GM23338 (cell line): Measurements from ENCODE around the gene NOL3. TPM values are rescaled to one million over a fixed set of nuclear protein-coding genes. Genes with fewer than 3 reads are reported as not detected.

Experiments
- ATAC-seq: fragments of 200-7000 bp; cut with Tn5 transposase; 3 replicates; pipeline ENCODE4 v1.9.1; 2020
- DNase-seq: peaks from one replicate; pipeline ENCODE4 v3.0.0-alpha.2; 2015; ENCODE audit warnings: low spot score
- H2AFZ ChIP-seq: fragments of 200-600 bp; sonication (generic); 2 replicates; pipeline ENCODE4 v1.8.0; 2016; ENCODE audit warnings: antibody characterized with exemption, mild to moderate bottlenecking, moderate library complexity
- H3F3A ChIP-seq: fragments of 200-600 bp; sonication (generic); replicated peaks from 2 replicates; pipeline ENCODE4 v1.8.0; 2017; ENCODE audit warnings: antibody characterized with exemption, mixed run types, low read depth
- H3K27ac ChIP-seq: fragments of 200-600 bp; sonication (generic); 2 replicates; pipeline ENCODE4 v1.6.1; 2016; ENCODE audit warnings: low read depth
- H3K27me3 ChIP-seq: fragments of 200-600 bp; sonication (generic); 2 replicates; pipeline ENCODE4 v1.8.0; 2016; ENCODE audit warnings: mild to moderate bottlenecking, mixed run types, moderate library complexity; ENCODE audit not compliant: insufficient read depth
- H3K36me3 ChIP-seq: fragments of 200-600 bp; sonication (generic); 2 replicates; pipeline ENCODE4 v1.8.0; 2016; ENCODE audit warnings: mild to moderate bottlenecking; ENCODE audit not compliant: insufficient read depth
- H3K4me1 ChIP-seq: fragments of 200-600 bp; sonication (generic); 2 replicates; pipeline ENCODE4 v1.8.0; 2016; ENCODE audit warnings: mild to moderate bottlenecking, moderate library complexity; ENCODE audit not compliant: insufficient read depth
- H3K4me2 ChIP-seq: fragments of 200-600 bp; sonication (generic); 2 replicates; pipeline ENCODE4 v1.7.1; 2017; ENCODE audit warnings: mixed run types
- H3K4me3 ChIP-seq: fragments of 200-600 bp; sonication (generic); 2 replicates; pipeline ENCODE4 v1.6.1; 2016; ENCODE audit warnings: mixed run types
- H3K79me2 ChIP-seq: fragments of 200-600 bp; sonication (generic); replicated peaks from 2 replicates; pipeline ENCODE4 v1.8.0; 2017; ENCODE audit warnings: mild to moderate bottlenecking; ENCODE audit not compliant: insufficient read depth
- H3K9me2 ChIP-seq: fragments of 200-600 bp; sonication (generic); 2 replicates; pipeline ENCODE4 v1.8.0; 2017; ENCODE audit not compliant: insufficient read depth
- H4K20me1 ChIP-seq: fragments of 200-600 bp; sonication (generic); replicated peaks from 2 replicates; pipeline ENCODE4 v1.8.0; 2017; ENCODE audit warnings: mild to moderate bottlenecking; ENCODE audit not compliant: insufficient read depth
- H3K27ac Mint-ChIP-seq: 2 replicates; pipeline ENCODE4 v1.8.0; 2020; ENCODE audit warnings: inconsistent platforms, mild to moderate bottlenecking, moderate library complexity, mixed read lengths
- H3K27me3 Mint-ChIP-seq: 3 replicates; pipeline ENCODE4 v1.8.0; 2022; ENCODE audit warnings: low read depth, mild to moderate bottlenecking, moderate library complexity, mixed read lengths, inconsistent platforms; ENCODE audit not compliant: insufficient read depth, poor library complexity
- H3K36me3 Mint-ChIP-seq: 3 replicates; pipeline ENCODE4 v1.8.0; 2021; ENCODE audit warnings: low read depth, mild to moderate bottlenecking, inconsistent platforms, moderate library complexity, mixed read lengths
- H3K4me1 Mint-ChIP-seq: 3 replicates; pipeline ENCODE4 v1.8.0; 2020; ENCODE audit warnings: mild to moderate bottlenecking, inconsistent platforms, mixed read lengths
- H3K4me3 Mint-ChIP-seq: 3 replicates; pipeline ENCODE4 v1.8.0; 2021; ENCODE audit warnings: moderate library complexity, mild to moderate bottlenecking, inconsistent platforms, mixed read lengths
- H3K9me3 Mint-ChIP-seq: 3 replicates; pipeline ENCODE4 v1.8.0; 2020; ENCODE audit warnings: moderate library complexity, mild to moderate bottlenecking, inconsistent platforms, mixed read lengths
- CREB1 ChIP-seq: fragments of 250-450 bp; sonication (Bioruptor Pico); IDR thresholded peaks from 2 replicates; pipeline ENCODE4 v1.5.0; 2020; ENCODE audit warnings: low read depth, mild to moderate bottlenecking, moderate library complexity
- CTCF ChIP-seq, 2 experiments: fragments of 200-600 bp in 1 of 2; sonication (generic) in 1 of 2; conservative IDR thresholded peaks; 2 replicates each; pipeline versions ENCODE4 v1.5.1 to v1.6.1; 2016 to 2017; ENCODE audit warnings: antibody characterized with exemption in 2 of 2, low read depth in 2 of 2, mild to moderate bottlenecking in 2 of 2, moderate library complexity in 1 of 2
- ETS1 ChIP-seq: IDR thresholded peaks from 2 replicates; pipeline ENCODE4 v1.6.1; 2016; ENCODE audit warnings: antibody characterized with exemption
- EZH2 ChIP-seq: fragments of 200-600 bp; sonication (generic); IDR thresholded peaks from one replicate; pipeline ENCODE4 v1.8.0; 2017; ENCODE audit warnings: antibody characterized with exemption, mild to moderate bottlenecking, low read depth; ENCODE audit not compliant: unreplicated experiment
- EZH2phosphoT487 ChIP-seq: fragments of 200-600 bp; sonication (generic); IDR thresholded peaks from one replicate; pipeline ENCODE4 v1.8.1; 2018; ENCODE audit warnings: antibody characterized with exemption; ENCODE audit not compliant: unreplicated experiment
- JUNB ChIP-seq: IDR thresholded peaks from one replicate; pipeline ENCODE4 v1.6.1; 2016; ENCODE audit warnings: antibody characterized with exemption; ENCODE audit not compliant: unreplicated experiment
- NANOG ChIP-seq: IDR thresholded peaks from 2 replicates; pipeline ENCODE4 v1.6.1; 2016; ENCODE audit warnings: antibody characterized with exemption, borderline replicate concordance
- POLR2AphosphoS5 ChIP-seq: IDR thresholded peaks from 2 replicates; pipeline ENCODE4 v1.6.1; 2016; ENCODE audit warnings: antibody characterized with exemption, low read depth
- STAT1 ChIP-seq: IDR thresholded peaks from one replicate; pipeline ENCODE4 v1.6.1; 2016; ENCODE audit warnings: antibody characterized with exemption; ENCODE audit not compliant: unreplicated experiment
- ZNF114 ChIP-seq: fragments of 250-450 bp; sonication (Bioruptor Pico); IDR thresholded peaks from 2 replicates; pipeline ENCODE4 v1.5.0; 2020; ENCODE audit warnings: mild to moderate bottlenecking, moderate library complexity
- ZNF331 ChIP-seq: fragments of 250-450 bp; sonication (Bioruptor Pico); IDR thresholded peaks from 2 replicates; pipeline ENCODE4 v1.5.0; 2020; ENCODE audit warnings: low read depth, mild to moderate bottlenecking, moderate library complexity
- ZNF462 ChIP-seq: fragments of 250-450 bp; sonication (Bioruptor Pico); IDR thresholded peaks from 2 replicates; pipeline ENCODE4 v1.5.0; 2020; ENCODE audit warnings: mild to moderate bottlenecking, moderate library complexity
- polyA plus RNA-seq: library from polyadenylated mRNA; unstranded; fragments of >200 nt; fragmentation: Nextera tagmentation; extraction: Ambion mirVana; gene quantifications from 2 replicates; pipeline ENCODE4 v1.2.1, GENCODE V29; 2016
- total RNA-seq: library from RNA; depleted of rRNA; stranded (reverse); fragments of >200 nt; shearing (Covaris generic); gene quantifications from 2 replicates; pipeline ENCODE4 v1.2.3, GENCODE V29; 2014
- TF ChIP-seq, protein P1 (sequence below): IDR thresholded peaks from one replicate; pipeline ENCODE4 v1.6.1; 2018; ENCODE audit warnings: antibody characterized with exemption; ENCODE audit not compliant: unreplicated experiment

NOL3 gene
- total and polyA plus RNA-seq, 2 experiments from 2014 or later = 3.3 to 4.0 TPM

DNA sequence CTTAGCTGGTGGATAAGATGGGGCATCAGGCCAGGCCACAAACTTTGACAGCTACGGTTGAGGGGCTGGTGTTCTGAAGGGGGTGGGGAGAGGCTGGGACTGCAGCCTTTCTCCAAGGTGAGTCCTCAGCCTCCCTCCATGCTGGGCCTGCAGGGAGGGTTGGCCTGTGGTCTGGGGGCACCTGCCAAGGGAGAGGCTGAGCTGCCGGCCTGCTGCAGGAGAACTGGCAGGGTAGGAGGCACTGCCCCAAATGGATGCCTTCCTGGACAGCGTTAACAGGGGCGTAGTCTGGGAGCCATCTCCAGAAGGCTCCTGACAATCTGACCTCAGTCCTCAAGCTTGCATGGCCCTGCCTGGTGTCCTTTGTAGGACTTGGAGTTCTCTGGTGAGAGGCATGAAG, 33.7 kb downstream of the NOL3 start:
- Histone ChIP-seq H3K27me3 (no peaks in the 10 kb centered on the region), H3F3A (no peaks in the 10 kb centered on the region; the same call in 1 of the 2 replicates), H3K27ac (no peak overlapping the region), H2AFZ (no peak overlapping the region), H4K20me1 (no peaks in the 10 kb centered on the region), H3K36me3 (no peaks in the 10 kb centered on the region), H3K9me2 (no peaks in the 10 kb centered on the region), H3K79me2 (no peaks in the 10 kb centered on the region), H3K4me2 (no peak overlapping the region), H3K4me1 (no peaks in the 10 kb centered on the region), H3K4me3 (no peak overlapping the region)
- no peak overlapping the region for H3K4me3 Mint-ChIP-seq
- peaks cover 5% of the 10 kb centered on the region; the same call in 1 of the 3 replicates for H3K36me3 Mint-ChIP-seq
- peaks cover 7% of the 10 kb centered on the region for H3K4me1 Mint-ChIP-seq
- DNase-seq = no peak
- H3K27ac Mint-ChIP-seq = no peak overlapping the region
- TF ChIP-seq EZH2phosphoT487 (no peak), STAT1 (no peak), ETS1 (no peak), ZNF114 (no peak), EZH2 (no peak), CREB1 (CRISPR knock-in tag) (no peak), POLR2AphosphoS5 (no peak), ZNF331 (no peak), JUNB (no peak), CTCF (conservative IDR thresholded peaks at IDR 0.05; ENCODE audit: low read depth in 2 of 2) (no peak), NANOG (no peak), ZNF462 (CRISPR knock-in tag) (no peak)
- TF ChIP-seq, protein P1, sequence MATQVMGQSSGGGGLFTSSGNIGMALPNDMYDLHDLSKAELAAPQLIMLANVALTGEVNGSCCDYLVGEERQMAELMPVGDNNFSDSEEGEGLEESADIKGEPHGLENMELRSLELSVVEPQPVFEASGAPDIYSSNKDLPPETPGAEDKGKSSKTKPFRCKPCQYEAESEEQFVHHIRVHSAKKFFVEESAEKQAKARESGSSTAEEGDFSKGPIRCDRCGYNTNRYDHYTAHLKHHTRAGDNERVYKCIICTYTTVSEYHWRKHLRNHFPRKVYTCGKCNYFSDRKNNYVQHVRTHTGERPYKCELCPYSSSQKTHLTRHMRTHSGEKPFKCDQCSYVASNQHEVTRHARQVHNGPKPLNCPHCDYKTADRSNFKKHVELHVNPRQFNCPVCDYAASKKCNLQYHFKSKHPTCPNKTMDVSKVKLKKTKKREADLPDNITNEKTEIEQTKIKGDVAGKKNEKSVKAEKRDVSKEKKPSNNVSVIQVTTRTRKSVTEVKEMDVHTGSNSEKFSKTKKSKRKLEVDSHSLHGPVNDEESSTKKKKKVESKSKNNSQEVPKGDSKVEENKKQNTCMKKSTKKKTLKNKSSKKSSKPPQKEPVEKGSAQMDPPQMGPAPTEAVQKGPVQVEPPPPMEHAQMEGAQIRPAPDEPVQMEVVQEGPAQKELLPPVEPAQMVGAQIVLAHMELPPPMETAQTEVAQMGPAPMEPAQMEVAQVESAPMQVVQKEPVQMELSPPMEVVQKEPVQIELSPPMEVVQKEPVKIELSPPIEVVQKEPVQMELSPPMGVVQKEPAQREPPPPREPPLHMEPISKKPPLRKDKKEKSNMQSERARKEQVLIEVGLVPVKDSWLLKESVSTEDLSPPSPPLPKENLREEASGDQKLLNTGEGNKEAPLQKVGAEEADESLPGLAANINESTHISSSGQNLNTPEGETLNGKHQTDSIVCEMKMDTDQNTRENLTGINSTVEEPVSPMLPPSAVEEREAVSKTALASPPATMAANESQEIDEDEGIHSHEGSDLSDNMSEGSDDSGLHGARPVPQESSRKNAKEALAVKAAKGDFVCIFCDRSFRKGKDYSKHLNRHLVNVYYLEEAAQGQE = no peak
- no peak for ATAC-seq
- H3K27me3 Mint-ChIP-seq = peaks cover 13% of the 10 kb centered on the region
- no peaks in the 10 kb centered on the region for H3K9me3 Mint-ChIP-seq
